Effector memory CD8-positive, alpha-beta T cell (primary cell): ENCODE data around the gene ARL6IP4.

Experiments used
- ATAC-seq: fragments of 150-1000 bp; cut with Tn5 transposase; replicated peaks from 2 replicates; pipeline ENCODE4 v1.10.0; 2021; ENCODE audit warnings: mild to moderate bottlenecking, moderate library complexity
- DNase-seq, 3 experiments: peaks; one replicate each; pipeline ENCODE4 v3.0.0; 2021
- H3K27ac Mint-ChIP-seq, 2 donors: one replicate each; pipeline ENCODE4 v1.8.0; 2022; ENCODE audit warnings: mild to moderate bottlenecking in 2 of 2, mixed read lengths in 2 of 2, moderate library complexity in 2 of 2
- H3K27me3 Mint-ChIP-seq, 2 donors: one replicate each; pipeline ENCODE4 v1.8.0; 2022; ENCODE audit warnings: mixed read lengths in 2 of 2
- H3K36me3 Mint-ChIP-seq: one replicate; pipeline ENCODE4 v1.8.0; 2022; ENCODE audit warnings: mild to moderate bottlenecking, moderate library complexity, mixed read lengths; ENCODE audit not compliant: insufficient read depth
- H3K4me1 Mint-ChIP-seq, 2 donors: one replicate each; pipeline ENCODE4 v1.8.0; 2022; ENCODE audit warnings: low read depth in 2 of 2, mixed read lengths in 2 of 2
- H3K4me3 Mint-ChIP-seq, 2 donors: one replicate each; pipeline ENCODE4 v1.8.0; 2022; ENCODE audit warnings: mild to moderate bottlenecking in 2 of 2, mixed read lengths in 2 of 2, moderate library complexity in 2 of 2
- H3K9me3 Mint-ChIP-seq, 2 donors: one replicate each; pipeline ENCODE4 v1.8.0; 2022; ENCODE audit warnings: mixed read lengths in 2 of 2

The ARL6IP4 gene

GRCh38 chr12:123029550-123029949, 49.1 kb downstream of the ARL6IP4 start:
- ATAC-seq, result no peak
- H3K27me3 Mint-ChIP-seq, result no peaks in the 10 kb centered on the region
- H3K4me1 Mint-ChIP-seq, result peaks cover 11 to 16% of the 10 kb centered on the region in 2 donors

GRCh38 chr12:123030686-123031085, 50.2 kb downstream of the ARL6IP4 start:
- Mint-ChIP-seq H3K36me3 (peaks cover 8% of the 10 kb centered on the region), H3K4me1 (peaks cover 11 to 12% of the 10 kb centered on the region in 2 donors), H3K9me3 (no peaks in the 10 kb centered on the region), H3K27ac (no peak overlapping the region), H3K4me3 (no peak overlapping the region), H3K27me3 (no peaks in the 10 kb centered on the region)
- no peak for DNase-seq
- ATAC-seq, result no peak

More at GRCh38 chr12:123029550-123029949, 49.1 kb downstream of the ARL6IP4 start:
- Mint-ChIP-seq H3K4me3 (no peak overlapping the region), H3K27ac (no peak overlapping the region), H3K36me3 (peaks cover 8% of the 10 kb centered on the region), H3K9me3 (no peaks in the 10 kb centered on the region)
- DNase-seq, result no peak

- no peaks in the 10 kb centered on the region for H3K9me3 Mint-ChIP-seq
- no peak overlapping the region for H3K27ac Mint-ChIP-seq
- H3K4me1 Mint-ChIP-seq, result peaks cover 11 to 12% of the 10 kb centered on the region in 2 donors
- H3K27me3 Mint-ChIP-seq, result no peaks in the 10 kb centered on the region
- H3K4me3 Mint-ChIP-seq, result no peak overlapping the region
- no peak for DNase-seq
- no peak for ATAC-seq
- peaks cover 8% of the 10 kb centered on the region for H3K36me3 Mint-ChIP-seq
Observed at GRCh38 chr12:123031171-123031845, 50.8 kb downstream of the ARL6IP4 start.
